GM10847 (cell line): ENCODE data around the gene PDHA2.

ENCODE experiments used
- POLR2A ChIP-seq: IDR thresholded peaks from 2 replicates; pipeline ENCODE4 v1.6.1; 2011; ENCODE audit not compliant: insufficient read length; ENCODE audit errors: extremely low read depth

The PDHA2 gene

DNA sequence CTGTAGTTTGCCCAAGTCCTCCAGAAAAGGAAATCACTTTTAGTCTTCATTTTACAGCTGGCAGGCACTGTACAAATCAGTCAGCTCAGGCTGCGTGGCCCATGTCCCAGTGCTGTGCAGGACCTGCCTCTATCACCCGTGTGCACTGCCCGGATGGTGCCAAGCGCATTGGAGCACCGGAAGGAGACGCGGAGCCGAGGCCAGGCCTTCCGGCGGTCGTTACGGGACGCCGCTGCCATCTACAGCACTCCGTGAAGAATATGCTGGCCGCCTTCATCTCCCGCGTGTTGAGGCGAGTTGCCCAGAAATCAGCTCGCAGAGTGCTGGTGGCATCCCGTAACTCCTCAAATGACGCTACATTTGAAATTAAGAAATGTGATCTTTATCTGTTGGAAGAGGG lies at the start of gene PDHA2:
TSS of gene PDHA2 (plus strand) at position 203 of the 400 bp plus-strand sequence. CDS start at position 261, 58 bp downstream.
- no peak for TF ChIP-seq POLR2A

GRCh38 chr4:95798003-95798402 lies 41.9 kb upstream of the PDHA2 start:
- no peak for TF ChIP-seq POLR2A

- no peak for TF ChIP-seq POLR2A
Observed at GRCh38 chr4:95798727-95799126, 41.2 kb upstream of the PDHA2 start.

- no peak for TF ChIP-seq POLR2A
Observed at GRCh38 chr4:95821867-95822266, 18.0 kb upstream of the PDHA2 start.

GRCh38 chr4:95825546-95825945 lies 14.3 kb upstream of the PDHA2 start:
- TF ChIP-seq POLR2A: no peak

DNA sequence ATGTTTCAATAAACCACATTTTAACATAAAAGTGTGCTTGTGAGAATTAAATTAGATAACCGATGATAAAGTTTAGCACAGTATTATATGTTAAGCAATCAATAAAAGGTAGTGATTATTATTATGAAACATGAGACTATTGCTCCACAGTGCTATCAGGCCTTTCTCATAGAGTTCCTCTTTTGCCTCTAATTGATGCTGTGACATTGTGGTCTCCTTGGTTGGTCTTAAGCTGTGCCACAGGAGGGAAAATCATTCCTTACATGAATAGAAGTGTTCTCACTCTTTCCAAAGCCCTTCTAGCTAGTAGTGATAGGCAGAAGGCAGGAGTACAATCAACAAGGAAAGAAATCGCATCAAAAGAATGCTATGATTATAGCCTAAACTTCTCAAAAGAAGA lies 9.2 kb upstream of the PDHA2 start:
- no peak for TF ChIP-seq POLR2A

GRCh38 chr4:95831166-95831565 lies 8.7 kb upstream of the PDHA2 start:
- no peak for TF ChIP-seq POLR2A

DNA sequence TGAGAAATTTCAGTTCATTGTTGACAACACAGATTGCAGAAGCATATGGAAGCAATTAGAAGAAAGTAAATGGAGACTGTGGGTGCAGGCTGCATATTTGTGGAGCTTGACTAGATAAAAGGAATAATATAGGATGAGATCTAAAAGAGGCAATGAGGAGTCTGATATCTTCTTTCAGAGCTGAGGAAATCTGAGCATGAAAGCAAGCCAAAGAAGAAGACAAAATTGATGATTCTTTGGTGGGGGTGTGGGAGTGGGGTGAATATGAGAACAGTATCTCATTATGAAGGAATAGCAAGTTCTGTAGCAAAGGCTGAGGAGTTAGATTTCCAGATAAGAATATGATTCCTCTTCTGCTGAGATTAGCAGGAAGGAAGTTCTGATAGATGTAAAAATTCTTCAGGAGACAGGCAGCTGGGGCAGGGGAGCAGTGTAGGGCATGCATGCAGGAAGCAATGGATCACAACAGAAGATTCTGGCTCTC lies 6.1 kb upstream of the PDHA2 start:
- no peak for TF ChIP-seq POLR2A

DNA sequence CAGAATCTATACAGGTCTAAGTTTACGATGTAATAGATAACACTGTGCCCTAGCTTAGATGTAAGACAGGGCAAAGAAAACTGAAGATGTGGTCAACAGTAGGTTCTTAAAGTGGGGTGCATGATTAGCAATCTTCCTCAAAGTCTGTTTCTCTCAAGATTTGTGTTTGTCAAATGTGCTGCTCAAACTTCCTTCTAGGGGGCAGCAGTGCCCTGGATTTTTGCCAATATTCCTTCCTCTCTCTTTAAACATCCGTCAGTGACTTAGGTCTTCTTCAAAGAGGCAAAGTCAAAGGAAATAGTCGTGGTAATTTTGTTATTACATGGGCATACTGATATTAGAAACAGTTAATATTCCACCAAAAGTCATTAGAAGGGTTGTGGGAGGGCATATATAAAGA lies 4.2 kb upstream of the PDHA2 start:
- TF ChIP-seq POLR2A: no peak

DNA sequence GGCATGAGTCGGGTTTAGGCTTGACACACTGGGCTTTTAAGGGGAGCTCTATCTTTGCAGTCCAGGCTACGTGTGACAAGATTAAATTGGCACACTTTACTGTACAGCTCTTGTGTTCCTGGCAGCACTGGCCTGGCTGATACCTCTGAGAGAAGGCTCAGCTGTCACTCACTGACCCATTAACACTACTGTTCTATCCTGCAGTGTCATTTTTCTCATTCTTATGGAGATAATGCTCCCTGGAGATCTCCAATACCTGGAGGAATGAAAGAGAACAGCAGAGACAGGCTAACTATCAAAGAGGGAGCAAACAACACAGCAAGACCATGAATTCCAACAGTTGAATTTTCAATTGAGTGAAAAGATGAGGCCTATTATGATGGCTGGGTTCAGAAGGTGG lies 1.7 kb upstream of the PDHA2 start:
- no peak for TF ChIP-seq POLR2A

- TF ChIP-seq POLR2A: no peak
Observed at GRCh38 chr4:95847908-95848460, 8.1 kb downstream of the PDHA2 start.

GRCh38 chr4:95850161-95850560 lies 10.3 kb downstream of the PDHA2 start:
- TF ChIP-seq POLR2A: no peak

- TF ChIP-seq POLR2A: no peak
Observed at GRCh38 chr4:95857761-95858160, 17.9 kb downstream of the PDHA2 start.

GRCh38 chr4:95867919-95868318 lies 28.0 kb downstream of the PDHA2 start:
- no peak for TF ChIP-seq POLR2A

GRCh38 chr4:95869961-95870500 lies 30.1 kb downstream of the PDHA2 start:
- no peak for TF ChIP-seq POLR2A

DNA sequence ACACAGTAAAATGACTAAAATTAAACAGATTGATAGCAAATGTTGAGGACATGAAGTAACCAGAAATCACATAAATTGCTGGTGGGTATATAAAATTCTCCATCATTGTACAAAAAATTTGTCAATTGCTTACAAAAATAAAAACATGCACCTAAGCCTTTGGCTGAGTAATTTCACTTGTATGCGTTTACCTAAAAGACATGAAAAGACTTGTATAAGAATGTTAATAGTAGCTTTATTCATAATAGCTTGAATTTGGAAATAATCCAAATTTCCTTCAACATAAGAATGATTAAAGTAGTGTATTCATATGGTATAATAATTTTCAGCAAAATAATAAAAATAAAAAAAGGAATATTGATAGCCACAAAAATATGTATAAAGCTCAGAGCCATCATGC lies 37.7 kb downstream of the PDHA2 start:
- no peak for TF ChIP-seq POLR2A

GRCh38 chr4:95887551-95887950 lies 47.7 kb downstream of the PDHA2 start:
- TF ChIP-seq POLR2A: no peak
